Kidney epithelial cell (primary cell): ENCODE measurements around the gene OSGIN1. TPM values are rescaled to one million over a fixed set of nuclear protein-coding genes. Genes with fewer than 3 reads are reported as not detected.

ENCODE experiments used
- DNase-seq: peaks from one replicate; pipeline ENCODE4 v3.0.0-alpha.2; 2010; ENCODE audit warnings: low read depth
- H3K27me3 ChIP-seq: 2 replicates; pipeline ENCODE4 v1.6.0; 2011; ENCODE audit warnings: low read length; ENCODE audit not compliant: control insufficient read depth, insufficient read depth
- H3K36me3 ChIP-seq: 2 replicates; pipeline ENCODE4 v1.5.1; 2011; ENCODE audit warnings: low read length; ENCODE audit not compliant: control insufficient read depth, insufficient read depth
- H3K4me3 ChIP-seq: 2 replicates; pipeline ENCODE4 v1.5.1; 2011; ENCODE audit warnings: low read depth, mild to moderate bottlenecking, control low read depth, low read length
- total RNA-seq: library from RNA; depleted of rRNA; stranded (reverse); fragments of >200 nt; gene quantifications from 2 replicates; pipeline ENCODE4 v1.2.3, GENCODE V29; 2015
- TF ChIP-seq, protein P1 (sequence below): IDR thresholded peaks from 2 replicates; pipeline ENCODE4 v1.5.1; 2011; ENCODE audit warnings: mild to moderate bottlenecking, moderate library complexity, low read length, control low read depth, inconsistent platforms; ENCODE audit not compliant: insufficient read depth, poor library complexity, severe bottlenecking

OSGIN1 gene
- total RNA-seq, 1 donor from 2014 or later, result 8.0 TPM

- H3K4me3 ChIP-seq, result no peak overlapping the region
- TF ChIP-seq, protein P1, sequence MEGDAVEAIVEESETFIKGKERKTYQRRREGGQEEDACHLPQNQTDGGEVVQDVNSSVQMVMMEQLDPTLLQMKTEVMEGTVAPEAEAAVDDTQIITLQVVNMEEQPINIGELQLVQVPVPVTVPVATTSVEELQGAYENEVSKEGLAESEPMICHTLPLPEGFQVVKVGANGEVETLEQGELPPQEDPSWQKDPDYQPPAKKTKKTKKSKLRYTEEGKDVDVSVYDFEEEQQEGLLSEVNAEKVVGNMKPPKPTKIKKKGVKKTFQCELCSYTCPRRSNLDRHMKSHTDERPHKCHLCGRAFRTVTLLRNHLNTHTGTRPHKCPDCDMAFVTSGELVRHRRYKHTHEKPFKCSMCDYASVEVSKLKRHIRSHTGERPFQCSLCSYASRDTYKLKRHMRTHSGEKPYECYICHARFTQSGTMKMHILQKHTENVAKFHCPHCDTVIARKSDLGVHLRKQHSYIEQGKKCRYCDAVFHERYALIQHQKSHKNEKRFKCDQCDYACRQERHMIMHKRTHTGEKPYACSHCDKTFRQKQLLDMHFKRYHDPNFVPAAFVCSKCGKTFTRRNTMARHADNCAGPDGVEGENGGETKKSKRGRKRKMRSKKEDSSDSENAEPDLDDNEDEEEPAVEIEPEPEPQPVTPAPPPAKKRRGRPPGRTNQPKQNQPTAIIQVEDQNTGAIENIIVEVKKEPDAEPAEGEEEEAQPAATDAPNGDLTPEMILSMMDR, result no peak
- H3K27me3 ChIP-seq, result peaks cover 9% of the 10 kb centered on the region
- DNase-seq, result no peak
- H3K36me3 ChIP-seq, result no peaks in the 10 kb centered on the region
Measured at GRCh38 chr16:83933885-83934683, 19.0 kb upstream of the OSGIN1 start.

- TF ChIP-seq, protein P1, result no peak
Measured at GRCh38 chr16:83934684-83934977, 18.4 kb upstream of the OSGIN1 start.

DNA sequence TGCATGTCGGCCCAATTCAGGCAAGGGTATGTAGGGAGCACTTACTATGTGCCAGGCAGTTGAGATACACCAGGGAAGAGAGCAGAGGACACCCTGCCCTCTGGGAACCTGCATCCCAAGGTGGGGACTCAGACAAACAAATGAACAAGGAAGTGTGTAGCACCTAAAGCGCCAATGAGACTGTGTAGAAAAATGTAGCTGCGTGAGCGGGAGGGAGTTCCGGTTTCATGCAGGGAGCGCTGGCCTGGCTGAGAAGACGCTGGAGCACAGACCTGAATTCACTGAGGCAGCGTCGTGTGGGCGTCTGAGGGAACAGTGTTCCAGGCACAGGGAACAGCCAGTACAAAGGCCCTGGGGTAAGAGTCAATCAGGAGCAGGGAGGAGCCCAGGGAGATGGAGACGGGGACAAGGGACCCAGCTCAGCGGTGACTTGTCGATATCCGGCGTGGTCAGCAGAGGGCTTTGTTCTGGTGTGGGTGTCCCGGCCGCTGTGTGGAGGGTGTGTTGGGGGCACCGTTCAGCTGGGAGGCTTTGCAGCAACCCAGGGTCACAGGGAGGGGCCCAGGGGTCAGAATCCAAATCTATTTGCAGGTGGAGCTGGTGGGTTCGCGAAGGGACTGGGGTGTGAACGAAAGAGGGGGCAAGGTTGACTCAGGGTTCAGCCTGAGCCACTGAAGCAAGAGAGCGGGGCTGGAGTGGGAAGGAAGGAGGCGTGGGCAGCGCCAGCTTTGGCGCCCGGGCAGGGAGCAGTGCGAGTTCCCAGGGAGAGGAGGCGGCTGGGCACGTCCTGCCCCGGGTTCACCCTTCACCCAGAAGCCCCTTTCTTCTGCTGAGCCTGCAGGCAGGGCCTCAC lies 17.8 kb upstream of the OSGIN1 start:
- TF ChIP-seq, protein P1, result no peak
- no peak overlapping the region for H3K4me3 ChIP-seq
- H3K27me3 ChIP-seq, result peaks cover 9% of the 10 kb centered on the region
- no peak for DNase-seq
- no peaks in the 10 kb centered on the region for H3K36me3 ChIP-seq

More at GRCh38 chr16:83934684-83934977, 18.4 kb upstream of the OSGIN1 start:
- H3K27me3 ChIP-seq, result peaks cover 9% of the 10 kb centered on the region
- H3K4me3 ChIP-seq, result no peak overlapping the region
- no peak for DNase-seq
- no peaks in the 10 kb centered on the region for H3K36me3 ChIP-seq

GRCh38 chr16:83935858-83936255 lies 17.2 kb upstream of the OSGIN1 start:
- TF ChIP-seq, protein P1, result no peak

GRCh38 chr16:83936581-83937165 lies 16.4 kb upstream of the OSGIN1 start:
- Histone ChIP-seq H3K4me3 (no peak overlapping the region), H3K36me3 (no peaks in the 10 kb centered on the region), H3K27me3 (peaks cover 12% of the 10 kb centered on the region)
- TF ChIP-seq, protein P1, result no peak
- DNase-seq, result no peak

More at GRCh38 chr16:83935858-83936255, 17.2 kb upstream of the OSGIN1 start:
- no peaks in the 10 kb centered on the region for H3K36me3 ChIP-seq
- no peak overlapping the region for H3K4me3 ChIP-seq
- DNase-seq, result no peak
- peaks cover 12% of the 10 kb centered on the region for H3K27me3 ChIP-seq
